GM12891 (cell line): ENCODE measurements around the gene STK35.

Source experiments
- DNase-seq: peaks from one replicate; pipeline ENCODE4 v3.0.0; 2011; ENCODE audit warnings: low spot score; ENCODE audit not compliant: insufficient read length
- FAIRE-seq: peaks from 2 replicates; lab custom pipeline; 2011; peaks lifted over from hg19 to GRCh38; lab: Jason Lieb, UNC
- PAX5 ChIP-seq: IDR thresholded peaks from 2 replicates; pipeline ENCODE4 v1.6.1; 2011; ENCODE audit warnings: low read length, moderate library complexity, mild to moderate bottlenecking; ENCODE audit not compliant: insufficient read depth, severe bottlenecking
- POLR2A ChIP-seq: IDR thresholded peaks from 2 replicates; pipeline ENCODE4 v1.6.1; 2011; ENCODE audit warnings: low read depth, low read length, control low read depth
- POLR2AphosphoS5 ChIP-seq: IDR thresholded peaks from 2 replicates; pipeline ENCODE4 v1.6.1; 2011; ENCODE audit warnings: low read depth, low read length, control low read depth
- POU2F2 ChIP-seq: IDR thresholded peaks from 2 replicates; pipeline ENCODE4 v1.6.1; 2011; ENCODE audit warnings: low read depth, mild to moderate bottlenecking, control low read depth, low read length, moderate library complexity
- SPI1 ChIP-seq: IDR thresholded peaks from 2 replicates; pipeline ENCODE4 v1.6.1; 2011; ENCODE audit warnings: low read depth, low read length, control low read depth
- TAF1 ChIP-seq: IDR thresholded peaks from 2 replicates; pipeline ENCODE4 v1.6.1; 2011; ENCODE audit warnings: low read depth, low read length, control low read depth

Gene STK35

DNA sequence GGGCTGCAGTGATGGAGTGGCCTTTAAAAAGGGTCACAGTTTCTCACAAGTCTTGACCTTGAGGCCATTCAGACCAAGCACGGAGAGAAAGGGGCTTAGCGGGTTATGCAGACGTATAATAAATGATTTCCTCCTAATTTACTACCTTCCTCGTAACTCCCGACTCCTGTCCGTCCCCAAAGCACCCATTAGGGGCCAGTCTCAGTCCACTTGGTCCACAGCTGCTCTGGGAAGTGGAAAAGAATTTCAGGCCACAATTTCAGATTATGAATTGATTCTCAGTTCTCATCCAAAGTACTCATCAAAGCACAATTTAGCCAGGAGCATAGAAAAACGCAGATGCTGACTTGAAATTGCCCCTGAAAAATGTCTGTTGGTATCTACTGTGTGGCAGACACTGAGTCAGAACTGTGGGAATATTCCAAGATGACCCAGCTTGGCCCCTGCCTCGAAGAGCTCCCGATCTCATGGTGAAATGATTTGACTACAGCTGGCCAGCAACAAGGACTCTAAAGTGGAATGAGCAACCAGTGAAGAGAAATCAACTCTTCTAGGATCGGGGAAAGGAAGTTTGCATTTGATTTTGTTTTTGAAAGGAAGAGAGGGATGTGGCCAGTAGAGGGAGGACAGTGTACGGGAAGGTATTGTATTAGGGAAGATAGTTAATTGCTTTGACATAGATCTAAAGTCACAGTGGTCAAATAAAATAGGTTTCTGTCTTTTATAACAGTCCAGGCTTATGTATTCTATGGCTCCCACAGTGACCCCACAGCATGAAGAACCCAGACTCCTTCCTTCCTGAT is 15.2 kb upstream of the STK35 start:
- no peak for DNase-seq
- TF ChIP-seq POU2F2 (no peak), POLR2A (no peak)
- FAIRE-seq = no peak

DNA sequence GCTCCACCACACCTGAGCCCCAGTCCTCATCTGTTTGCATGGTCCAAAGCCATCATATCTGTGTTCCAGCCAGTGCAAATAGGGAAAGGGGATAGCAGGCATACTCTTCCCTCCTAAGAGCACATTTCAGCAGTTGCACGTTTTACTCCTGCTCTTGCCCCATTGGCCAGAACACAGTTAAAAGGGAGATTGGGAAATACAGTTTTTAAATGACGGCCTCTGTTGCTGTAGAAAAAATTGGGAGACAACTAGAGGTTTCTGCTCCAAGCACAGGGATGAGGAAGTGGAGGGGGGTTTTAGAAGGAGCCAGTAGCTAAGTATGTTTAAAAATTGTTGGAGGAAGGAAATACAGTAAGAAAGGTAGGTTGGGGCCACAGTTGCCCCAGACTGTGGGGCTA is 14.6 kb upstream of the STK35 start:
- TF ChIP-seq POU2F2 (no peak), TAF1 (no peak), POLR2A (no peak), SPI1 (no peak), PAX5 (no peak), POLR2AphosphoS5 (no peak)
- DNase-seq (no peak), FAIRE-seq (no peak)

DNA sequence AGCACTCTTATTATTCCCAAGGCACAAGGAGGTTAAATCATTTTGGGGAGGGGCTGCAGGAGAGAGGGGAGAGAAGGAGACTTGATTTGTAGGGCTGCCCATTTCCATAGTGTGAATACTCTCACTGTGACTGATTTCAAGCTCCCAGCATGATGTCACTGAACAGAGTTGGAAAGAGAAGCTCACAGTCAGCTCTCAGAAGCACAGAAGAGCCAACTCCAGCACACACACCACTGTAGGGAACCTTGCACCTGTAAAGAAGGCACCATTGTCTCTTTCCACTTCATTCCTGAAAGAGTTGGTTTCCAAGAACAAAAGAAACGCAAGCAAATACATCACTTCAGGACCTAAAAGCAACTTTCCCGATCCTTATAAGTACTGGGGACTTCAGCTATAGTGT is 12.7 kb upstream of the STK35 start:
- no peak for TF ChIP-seq POLR2AphosphoS5
- TF ChIP-seq POU2F2 = no peak
- TF ChIP-seq TAF1 = no peak
- TF ChIP-seq POLR2A = no peak
- TF ChIP-seq SPI1 = no peak
- no peak for TF ChIP-seq PAX5
- DNase-seq (no peak), FAIRE-seq (no peak)

DNA sequence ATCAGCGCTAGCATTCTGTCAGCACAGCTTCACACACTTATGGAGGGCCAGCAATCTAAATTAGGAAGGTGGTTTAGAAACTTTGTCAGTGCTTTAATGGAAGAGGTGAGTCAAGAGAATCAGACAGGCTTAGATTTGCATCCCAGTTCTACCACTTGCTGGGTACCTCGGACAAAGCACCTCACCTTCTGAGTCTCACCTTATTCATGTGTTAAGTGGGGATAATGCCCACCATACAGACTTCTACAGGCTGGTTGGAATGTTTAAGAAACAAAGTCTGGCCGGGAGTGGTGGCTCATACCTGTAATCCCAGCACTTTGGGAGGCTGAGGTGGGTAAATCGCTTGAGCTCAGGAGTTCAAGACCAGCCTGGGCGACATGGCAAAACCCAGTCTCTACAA is 12.2 kb upstream of the STK35 start:
- FAIRE-seq (no peak), DNase-seq (no peak)
- TF ChIP-seq POLR2A = no peak
- no peak for TF ChIP-seq SPI1
- no peak for TF ChIP-seq POU2F2

DNA sequence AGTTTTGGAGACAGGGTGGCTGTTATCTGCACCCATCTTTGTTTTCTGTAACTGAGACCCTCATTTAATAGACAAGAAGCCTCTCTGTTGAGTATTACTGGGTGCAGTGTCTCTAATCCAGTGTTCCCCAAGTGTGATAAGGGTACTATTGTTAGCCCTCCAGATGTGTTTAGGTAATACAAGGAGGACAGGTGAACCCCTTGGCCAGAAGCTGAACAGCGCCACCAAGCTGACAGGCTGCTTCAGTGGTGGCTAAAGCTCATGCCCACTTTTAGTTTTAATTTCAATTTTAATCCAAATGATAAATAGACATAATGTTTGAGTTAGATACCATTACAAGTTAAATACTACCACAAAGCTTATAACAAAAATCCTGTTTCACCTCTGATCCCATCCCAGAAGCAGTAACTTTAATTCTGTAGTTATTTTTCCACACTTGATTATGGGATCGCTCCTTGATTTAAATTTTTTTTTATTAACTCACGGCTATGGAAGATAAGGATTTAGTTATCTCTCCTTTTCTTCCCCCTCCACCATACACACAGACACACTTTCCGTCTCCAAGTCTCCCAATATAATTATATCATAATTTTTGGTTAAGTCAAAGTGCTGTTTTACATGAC is 8.4 kb upstream of the STK35 start:
- FAIRE-seq = no peak
- TF ChIP-seq POLR2A = no peak
- no peak for TF ChIP-seq TAF1
- no peak for TF ChIP-seq PAX5
- no peak for TF ChIP-seq POU2F2
- no peak for TF ChIP-seq SPI1
- TF ChIP-seq POLR2AphosphoS5 = no peak
- DNase-seq = peak; percentile 24

DNA sequence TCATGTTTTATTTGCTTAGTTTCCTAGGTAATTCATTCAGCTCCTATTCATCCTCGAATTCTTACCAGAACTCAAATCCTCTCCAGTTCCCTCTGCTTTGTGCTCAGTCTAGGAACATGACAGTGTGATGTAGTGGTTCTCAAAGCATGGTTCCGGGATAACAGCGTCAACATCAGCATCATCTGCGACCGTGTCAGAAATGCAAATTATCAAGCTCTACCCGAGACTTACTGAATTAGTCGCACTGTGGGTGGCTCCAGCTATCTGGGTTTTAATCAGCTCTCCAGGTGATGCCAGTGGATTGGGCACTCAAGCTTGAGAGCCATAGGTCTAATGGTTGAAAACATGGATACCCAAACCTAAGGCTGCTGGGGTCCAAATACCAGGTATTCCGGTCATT is 7.7 kb upstream of the STK35 start:
- no peak for TF ChIP-seq POU2F2
- no peak for TF ChIP-seq TAF1
- no peak for TF ChIP-seq POLR2A
- no peak for TF ChIP-seq SPI1
- no peak for TF ChIP-seq PAX5
- no peak for TF ChIP-seq POLR2AphosphoS5
- DNase-seq = no peak
- no peak for FAIRE-seq

DNA sequence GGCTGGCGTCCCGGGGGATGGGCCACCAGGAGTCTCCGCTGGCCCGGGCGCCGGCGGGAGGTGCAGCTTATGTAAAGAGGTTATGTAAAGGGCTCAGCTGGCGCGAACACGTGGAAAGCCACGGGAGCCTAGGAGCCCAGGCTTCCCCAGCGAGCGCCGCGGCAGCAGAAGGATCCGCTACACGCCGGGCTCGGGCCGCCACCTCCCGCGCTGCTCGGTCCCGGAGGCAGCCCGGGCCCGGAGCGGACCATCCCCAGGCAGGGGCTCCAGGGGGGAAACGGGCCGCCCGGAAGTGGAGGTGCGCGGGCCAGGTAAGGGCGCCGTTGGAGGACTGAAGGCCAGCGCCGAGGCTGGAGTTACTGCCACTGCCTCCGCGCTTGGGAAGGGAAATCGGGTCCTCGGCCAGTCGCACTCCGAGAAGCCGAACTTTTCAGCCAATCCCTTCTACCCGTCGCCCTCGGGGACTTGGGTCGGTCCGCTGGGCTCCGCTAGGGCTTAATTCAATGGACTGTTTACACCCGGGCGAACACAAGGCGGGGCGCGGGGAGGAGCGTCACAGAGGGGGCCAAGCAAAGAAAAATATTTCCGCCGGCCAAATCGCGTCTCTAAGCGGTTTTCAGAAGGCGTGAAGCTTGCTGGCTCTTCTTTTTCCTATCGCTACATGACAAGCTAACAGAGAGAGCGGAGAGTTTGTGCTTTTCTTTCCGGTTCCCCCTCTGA is 398 bp downstream of the STK35 start:
- FAIRE-seq = no peak

DNA sequence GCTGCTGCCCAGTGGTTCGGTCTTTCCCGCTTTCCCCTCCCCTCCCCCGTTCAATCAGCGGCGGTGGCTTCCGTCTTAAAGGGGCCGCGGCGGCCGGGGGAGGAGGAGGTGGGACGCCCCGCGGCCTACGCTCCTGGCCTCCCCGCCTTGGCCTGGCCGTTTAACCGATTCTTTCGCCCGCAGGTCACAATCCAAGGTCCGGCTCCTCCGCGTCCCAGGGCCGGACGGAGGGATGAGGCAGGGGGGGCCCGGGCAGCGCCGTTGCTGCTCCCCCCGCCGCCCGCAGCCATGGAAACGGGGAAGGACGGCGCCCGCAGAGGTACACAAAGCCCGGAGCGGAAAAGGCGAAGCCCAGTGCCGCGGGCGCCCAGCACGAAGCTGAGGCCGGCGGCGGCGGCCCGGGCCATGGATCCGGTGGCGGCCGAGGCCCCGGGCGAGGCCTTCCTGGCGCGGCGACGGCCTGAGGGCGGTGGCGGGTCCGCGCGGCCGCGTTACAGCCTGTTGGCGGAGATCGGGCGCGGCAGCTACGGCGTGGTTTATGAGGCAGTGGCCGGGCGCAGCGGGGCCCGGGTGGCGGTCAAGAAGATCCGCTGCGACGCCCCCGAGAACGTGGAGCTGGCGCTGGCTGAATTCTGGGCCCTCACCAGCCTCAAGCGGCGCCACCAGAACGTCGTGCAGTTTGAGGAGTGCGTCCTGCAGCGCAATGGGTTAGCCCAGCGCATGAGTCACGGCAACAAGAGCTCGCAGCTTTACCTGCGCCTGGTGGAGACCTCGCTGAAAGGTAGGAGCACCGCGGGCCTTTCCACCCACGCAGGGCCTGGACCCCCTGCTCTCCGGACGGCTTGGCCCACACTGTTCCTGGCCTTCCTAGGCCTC is 1.2 kb downstream of the STK35 start:
- DNase-seq (peak; percentile 93), FAIRE-seq (peak; percentile 94)
- TF ChIP-seq SPI1 (no peak), TAF1 (no peak; the same call in 1 of the 2 replicates), PAX5 (peak; percentile 9), POU2F2 (peak; percentile 47; the same call in 1 of the 2 replicates), POLR2AphosphoS5 (no peak)

More for the DNA sequence above, 398 bp downstream of the STK35 start:
- DNase-seq = peak; percentile 87
- TF ChIP-seq POU2F2 (no peak; the same call in none of the 2 replicates), TAF1 (peak; percentile 58), POLR2A (peak; percentile 81), SPI1 (no peak), PAX5 (no peak), POLR2AphosphoS5 (peak; percentile 54; the same call in 1 of the 2 replicates)

DNA sequence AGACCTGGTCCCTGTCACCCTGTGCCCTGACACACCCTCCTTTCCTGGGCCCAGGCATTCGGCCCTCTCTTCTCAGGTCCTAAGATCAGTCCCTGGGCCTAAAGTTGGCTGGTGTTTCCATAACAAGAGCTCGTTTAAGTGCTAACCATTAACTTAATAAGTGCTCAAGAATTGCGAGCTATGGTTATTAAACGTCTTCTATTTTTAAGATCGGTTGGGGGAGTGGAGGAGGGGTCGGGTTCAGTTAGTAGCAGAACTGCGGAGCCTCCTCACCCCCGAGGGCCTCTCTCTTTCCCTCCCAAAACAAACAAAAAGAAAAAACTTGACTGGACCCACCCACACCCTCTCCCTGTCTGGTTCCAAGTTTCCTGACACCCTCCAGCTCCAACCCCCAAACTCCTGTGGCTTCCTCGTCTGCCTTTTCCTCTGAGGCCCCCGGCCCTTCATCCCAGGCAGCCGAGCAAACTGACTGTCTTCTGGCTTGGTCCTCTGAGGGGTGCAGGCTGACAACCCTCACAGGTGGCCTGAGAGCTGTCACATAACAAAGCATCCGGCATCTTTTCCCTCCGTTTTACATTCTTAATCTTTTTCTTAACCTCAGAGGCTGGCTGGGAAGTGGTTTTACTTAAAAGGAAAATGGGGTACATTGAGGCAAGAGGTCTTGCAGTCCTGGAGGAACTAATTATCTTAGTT is 2.0 kb downstream of the STK35 start:
- no peak for TF ChIP-seq POU2F2
- TF ChIP-seq SPI1 = no peak
- TF ChIP-seq POLR2AphosphoS5 = no peak
- TF ChIP-seq TAF1 = no peak
- no peak for TF ChIP-seq POLR2A
- TF ChIP-seq PAX5 = no peak
- DNase-seq (no peak), FAIRE-seq (no peak)
